Gastroesophageal sphincter (tissue), 3 donors: ENCODE results near the gene POP4.
"Not testable (repeated sequence)": the region's sequence is repeated elsewhere in the genome, so short reads cannot be mapped to it uniquely, and the experiment has no call there.

Experiments
- POLR2A ChIP-seq, 2 donors: fragments of 450-650 bp; IDR thresholded peaks; one replicate each; pipeline ENCODE4 v1.6.1; 2017; ENCODE audit warnings: antibody characterized with exemption in 2 of 2, mild to moderate bottlenecking in 2 of 2, moderate library complexity in 1 of 2
- TF ChIP-seq, protein P1 (sequence below), 4 experiments: fragments of 200-600 bp in 2 of 4; fragments of 450-650 bp in 2 of 4; sonication (generic) in 1 of 4; IDR thresholded peaks; one replicate each; pipeline ENCODE4 v1.5.1; 2017 to 2019; ENCODE audit warnings: antibody characterized with exemption in 4 of 4, mild to moderate bottlenecking in 2 of 4, moderate library complexity in 2 of 4

DNA sequence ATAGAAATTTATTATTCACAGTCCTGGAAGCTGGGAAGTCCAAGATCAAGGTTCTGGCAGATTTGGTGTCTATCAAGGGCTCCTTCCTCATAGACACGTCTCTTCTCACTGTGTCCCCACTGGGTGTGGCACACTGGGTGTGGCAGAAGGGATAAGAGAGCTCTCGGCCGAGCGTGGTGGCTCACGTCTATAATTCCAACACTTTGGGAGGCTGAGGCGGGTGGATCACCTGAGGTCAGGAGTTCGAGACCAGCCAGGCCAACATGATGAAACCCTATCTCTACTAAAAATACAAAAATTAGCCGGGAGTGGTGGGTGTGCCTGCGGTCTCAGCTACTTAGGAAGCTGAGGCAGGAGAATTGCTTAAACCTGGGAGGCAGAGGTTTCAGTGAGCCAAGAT lies 20.7 kb downstream of the POP4 start:
- TF ChIP-seq, protein P1, sequence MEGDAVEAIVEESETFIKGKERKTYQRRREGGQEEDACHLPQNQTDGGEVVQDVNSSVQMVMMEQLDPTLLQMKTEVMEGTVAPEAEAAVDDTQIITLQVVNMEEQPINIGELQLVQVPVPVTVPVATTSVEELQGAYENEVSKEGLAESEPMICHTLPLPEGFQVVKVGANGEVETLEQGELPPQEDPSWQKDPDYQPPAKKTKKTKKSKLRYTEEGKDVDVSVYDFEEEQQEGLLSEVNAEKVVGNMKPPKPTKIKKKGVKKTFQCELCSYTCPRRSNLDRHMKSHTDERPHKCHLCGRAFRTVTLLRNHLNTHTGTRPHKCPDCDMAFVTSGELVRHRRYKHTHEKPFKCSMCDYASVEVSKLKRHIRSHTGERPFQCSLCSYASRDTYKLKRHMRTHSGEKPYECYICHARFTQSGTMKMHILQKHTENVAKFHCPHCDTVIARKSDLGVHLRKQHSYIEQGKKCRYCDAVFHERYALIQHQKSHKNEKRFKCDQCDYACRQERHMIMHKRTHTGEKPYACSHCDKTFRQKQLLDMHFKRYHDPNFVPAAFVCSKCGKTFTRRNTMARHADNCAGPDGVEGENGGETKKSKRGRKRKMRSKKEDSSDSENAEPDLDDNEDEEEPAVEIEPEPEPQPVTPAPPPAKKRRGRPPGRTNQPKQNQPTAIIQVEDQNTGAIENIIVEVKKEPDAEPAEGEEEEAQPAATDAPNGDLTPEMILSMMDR (IDR thresholded peaks at IDR 0.05) = not testable (repeated sequence)
- TF ChIP-seq POLR2A (IDR thresholded peaks at IDR 0.05) = not testable (repeated sequence)
